ENCODE results near the gene LTF.

DNA sequence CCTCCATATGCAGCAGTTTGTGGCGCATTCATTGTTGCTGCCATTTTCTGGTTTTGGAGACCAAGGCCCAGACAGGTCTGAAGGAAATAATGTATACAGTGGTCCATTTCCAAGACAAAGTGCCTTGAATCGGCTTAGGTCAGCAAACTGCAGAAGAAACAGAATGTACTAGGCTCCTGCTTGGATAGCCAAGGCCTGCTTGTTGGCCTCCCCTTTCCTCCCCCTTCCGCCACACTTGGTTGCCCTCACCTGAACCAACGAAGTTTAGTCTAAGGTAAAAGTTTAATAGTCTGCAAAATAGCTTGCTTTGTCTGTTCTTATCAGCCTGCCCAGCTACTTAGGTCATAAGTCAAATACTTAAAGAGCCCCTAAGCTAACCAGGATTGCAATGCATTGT lies 21.1 kb upstream of the LTF start:
- TF ChIP-seq POLR2A (IDR thresholded peaks at IDR 0.05; ENCODE audit: low read depth, low read length) (no peak), POLR2AphosphoS5 (IDR thresholded peaks at IDR 0.05; ENCODE audit: low read depth, low read length) (no peak)

Measured in GM12891 (cell line).